NCI-H146 (cell line): ENCODE measurements around the gene MINDY4.

Experiments used
- DNase-seq: peaks from one replicate; lab custom pipeline; 2025; lab: John Stamatoyannopoulos, UW

The MINDY4 gene

DNA sequence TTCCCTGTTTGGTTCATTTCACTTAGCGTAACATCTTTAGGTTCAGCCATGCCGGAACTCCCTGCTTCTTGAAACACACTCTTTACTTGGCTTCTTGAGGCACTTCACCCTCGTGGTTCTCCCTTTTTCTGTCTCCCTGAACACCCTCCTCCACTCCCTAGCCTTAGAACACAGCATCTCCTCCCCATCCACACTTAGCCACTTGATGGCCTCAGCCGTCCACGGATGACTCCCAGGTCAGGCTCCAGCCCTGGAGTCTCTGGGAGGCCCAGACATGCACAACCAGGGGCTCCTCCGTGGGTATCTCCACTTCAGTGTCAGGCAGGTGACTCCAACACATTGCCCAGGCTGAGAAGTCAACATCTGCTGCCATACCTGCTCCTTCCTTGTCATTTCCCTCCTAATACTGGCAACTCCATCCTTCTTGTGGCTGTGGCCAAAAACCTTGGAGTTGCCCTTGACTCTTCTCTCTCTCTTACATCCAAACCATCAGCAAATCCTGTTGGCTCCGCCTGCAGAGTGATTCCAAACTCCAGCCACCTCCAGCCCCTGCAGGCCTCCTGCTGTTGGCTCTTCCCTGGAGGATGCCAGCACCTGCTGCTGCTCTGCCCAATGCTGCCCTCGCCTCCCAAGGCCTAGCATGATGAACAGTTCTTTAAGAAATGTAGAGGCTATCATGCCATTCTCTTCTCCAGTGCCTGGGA, 27.7 kb upstream of the MINDY4 start:
- DNase-seq = peak; percentile 13

DNA sequence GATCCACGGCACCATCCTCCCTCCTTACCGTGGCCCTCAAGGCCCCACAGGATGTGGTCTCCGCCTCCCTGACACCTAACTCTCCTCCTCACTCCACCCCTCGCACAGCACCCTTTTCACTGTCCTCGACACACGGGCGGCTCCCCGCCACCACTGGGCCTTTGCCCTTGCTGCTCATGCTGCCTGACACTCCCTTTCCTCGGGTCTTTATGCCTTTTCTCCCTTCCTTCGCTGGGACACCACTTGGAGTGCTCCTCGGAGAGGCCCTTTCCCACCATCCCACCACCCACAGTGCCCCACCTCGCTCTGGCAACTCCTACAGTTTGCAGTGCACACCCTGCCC, 27.2 kb upstream of the MINDY4 start:
- DNase-seq = no peak

DNA sequence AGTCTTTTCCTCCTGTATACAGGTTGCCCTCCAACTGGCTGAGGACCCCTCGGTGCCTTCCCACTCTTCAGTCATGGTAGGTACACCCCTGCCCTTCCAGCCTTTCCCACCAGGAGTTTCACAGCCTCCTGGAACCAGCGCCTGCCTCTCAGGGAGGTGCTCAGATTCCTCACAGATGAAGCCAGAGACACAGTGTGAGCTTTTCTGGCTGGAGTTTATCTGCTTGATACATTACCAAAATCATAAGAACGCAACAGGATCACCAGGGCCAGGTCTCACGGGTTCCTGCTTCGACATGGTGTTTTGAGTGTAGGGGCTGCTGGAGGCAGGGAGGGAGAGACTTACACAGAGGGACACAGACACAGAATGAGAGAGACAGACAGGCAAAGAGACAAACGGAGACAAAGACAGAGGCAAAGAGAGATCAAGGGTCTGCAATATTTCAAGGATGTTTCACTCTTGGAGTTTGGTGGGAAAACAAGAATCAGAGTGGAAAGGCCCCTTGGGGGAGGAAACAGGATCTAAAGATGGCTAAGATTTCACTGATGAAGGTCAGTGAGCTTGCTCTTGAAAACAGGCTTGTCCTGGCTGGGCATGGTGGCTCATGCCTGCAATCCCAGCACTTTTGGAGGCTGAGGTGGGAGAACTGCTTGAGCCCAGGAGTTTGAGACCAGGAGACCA, 25.8 kb upstream of the MINDY4 start:
- DNase-seq = no peak

DNA sequence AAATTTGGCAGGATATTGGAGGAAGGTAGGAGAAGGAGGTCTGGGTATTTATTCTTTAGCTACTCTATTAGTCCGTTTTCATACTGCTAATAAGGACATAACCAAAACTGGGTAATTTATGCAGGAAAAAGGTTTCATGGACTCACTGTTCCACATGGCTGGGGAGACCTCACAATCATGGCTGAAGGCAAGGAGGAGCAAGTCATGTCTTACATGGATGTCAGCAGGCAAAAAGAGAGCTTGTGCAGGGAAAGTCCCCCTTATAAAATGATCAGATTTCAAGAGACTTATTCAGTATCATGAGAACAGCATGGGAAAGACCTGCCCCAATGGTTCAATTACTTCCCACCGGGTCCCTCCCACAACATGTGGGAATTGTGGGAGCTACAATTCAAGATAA, 21.2 kb upstream of the MINDY4 start:
- no peak for DNase-seq

DNA sequence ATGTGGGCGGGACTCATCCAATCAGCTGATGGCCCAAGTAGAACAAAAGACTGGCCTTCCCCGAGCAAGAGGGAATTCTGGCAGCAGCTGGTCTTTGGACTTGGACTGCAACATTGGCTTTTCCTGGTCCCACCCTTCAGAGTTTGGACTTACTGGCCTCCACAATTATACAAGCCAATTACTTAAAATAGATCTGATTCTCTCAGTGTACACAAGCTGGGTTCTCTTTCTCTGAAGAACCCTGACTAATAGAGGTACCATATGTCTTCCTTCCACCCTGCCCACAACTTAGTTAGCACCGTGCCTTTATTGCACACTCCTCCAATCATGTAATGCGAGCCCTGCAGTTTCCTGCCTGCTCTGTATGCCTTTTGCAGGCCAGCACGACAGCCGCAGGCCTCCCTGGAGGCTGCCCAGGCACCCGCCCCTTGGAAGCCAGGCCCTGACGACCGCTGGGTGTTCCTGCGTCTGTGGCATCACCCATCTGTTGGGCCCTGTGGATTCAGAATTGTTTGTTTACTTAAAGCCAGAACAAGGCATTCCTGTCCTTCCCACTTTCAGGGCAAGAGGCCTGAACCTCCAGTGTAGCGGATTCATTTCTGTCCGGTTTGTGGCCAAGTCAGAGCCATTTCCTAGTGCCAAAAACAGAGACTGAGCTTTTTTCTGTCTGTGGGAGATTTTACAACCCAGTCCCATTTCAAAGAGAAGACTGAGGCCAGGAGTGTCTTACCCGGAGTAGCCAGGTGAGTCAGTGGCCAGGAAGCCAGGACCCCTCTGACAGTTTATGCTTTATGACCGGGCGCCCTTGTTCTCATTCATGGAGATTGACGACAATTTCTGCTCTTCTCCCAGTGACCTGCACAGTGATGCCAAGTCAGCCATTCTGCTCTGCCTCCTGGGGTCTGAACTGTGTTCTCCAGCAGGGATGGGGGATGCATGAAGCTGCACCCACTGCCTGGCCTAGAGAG, 20.2 kb upstream of the MINDY4 start:
- no peak for DNase-seq

DNA sequence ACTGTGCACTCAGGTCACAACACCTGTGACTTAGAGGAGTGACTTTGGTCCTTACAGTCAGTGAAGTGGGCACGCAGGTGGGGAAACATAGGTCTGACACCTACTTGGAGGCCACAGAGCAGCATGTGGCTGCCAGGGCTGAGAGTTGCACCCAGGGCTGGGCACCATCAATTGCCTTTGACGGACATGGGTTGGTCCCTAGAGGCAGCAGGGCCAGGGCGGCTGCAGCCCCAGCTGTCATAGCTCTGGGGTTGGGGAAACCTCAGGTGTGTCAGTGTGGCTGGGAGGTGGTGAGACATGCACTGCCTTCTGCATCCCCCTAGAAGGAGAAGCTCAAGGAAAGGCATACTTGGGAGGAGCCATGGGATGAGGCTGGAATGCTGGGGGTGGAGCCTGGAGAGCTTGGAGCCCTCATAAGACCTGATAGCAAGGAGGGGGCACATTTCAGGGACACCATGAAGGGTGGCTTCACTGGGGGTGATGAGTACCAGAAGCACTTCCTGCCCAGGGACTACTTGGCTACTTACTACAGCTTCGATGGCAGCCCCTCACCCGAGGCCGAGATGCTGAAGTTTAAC, 19.4 kb upstream of the MINDY4 start, which contains the start of gene INMT:
INMT (plus strand) TSS at position 440 of the 578 bp plus-strand sequence; CDS start at position 456, 16 bp downstream.
- no peak for DNase-seq

DNA sequence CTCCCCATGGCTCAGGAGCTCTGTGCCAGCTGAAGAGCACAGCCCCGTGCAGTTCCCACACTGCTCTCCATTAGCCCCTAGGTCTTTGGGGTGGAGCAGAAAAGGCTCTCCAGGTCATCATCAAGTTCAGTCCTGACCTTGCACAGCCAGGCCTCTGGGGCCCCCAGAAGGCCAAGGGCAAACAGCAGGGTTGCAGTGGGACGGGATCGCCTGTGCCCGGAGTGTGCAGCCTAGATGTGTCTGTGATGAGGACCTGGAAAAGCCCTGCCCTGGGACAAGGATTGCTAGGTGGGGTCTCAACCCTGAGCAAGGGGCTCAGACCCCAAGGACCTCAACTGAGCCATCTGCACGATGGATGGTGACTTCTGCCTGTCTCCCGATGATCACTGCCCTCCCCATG, 18.7 kb upstream of the MINDY4 start:
- no peak for DNase-seq

DNA sequence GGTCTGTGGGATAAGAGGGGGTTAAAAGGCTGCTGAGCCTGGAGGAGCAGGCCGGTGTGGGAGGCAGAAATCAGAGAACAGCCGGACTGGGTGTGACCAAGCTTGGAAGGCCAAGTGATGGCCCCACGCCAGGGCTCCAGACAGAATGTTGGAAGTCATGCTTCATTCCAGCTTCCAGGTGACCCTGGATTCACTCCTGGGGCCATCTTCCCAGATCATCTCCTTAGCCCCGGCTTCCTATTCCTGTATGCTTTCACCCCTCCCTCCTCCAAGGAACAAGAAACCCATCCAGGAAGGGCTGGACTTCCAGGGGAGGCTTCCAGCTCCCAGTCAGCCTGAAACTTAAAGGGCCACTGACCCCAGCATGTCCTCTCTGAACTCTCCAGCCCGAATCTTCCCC, 18.2 kb upstream of the MINDY4 start:
- no peak for DNase-seq

DNA sequence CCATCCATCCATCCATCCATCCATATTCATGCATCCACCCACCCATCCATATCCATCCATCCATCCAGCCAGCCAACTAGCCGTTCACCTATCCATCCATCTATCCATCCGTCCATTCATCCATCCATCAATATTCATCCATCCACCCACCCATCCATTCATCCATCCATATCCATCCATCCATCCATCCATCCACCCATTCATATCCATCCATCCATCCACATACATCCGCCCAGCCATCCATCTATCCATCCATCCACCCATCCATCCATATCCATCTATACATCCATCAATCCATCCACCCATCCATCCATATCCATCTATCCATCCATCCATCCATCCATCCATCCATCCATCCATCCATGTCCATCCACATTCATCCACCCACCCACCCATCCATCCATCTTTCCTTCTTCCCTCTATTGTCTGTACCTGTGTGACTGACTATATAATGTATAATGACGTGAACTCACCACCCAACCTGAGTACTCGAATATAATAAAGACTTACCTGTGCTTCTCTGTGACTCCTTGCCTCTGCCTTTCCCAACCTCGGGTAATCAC, 16.8 kb upstream of the MINDY4 start:
- DNase-seq = no peak

DNA sequence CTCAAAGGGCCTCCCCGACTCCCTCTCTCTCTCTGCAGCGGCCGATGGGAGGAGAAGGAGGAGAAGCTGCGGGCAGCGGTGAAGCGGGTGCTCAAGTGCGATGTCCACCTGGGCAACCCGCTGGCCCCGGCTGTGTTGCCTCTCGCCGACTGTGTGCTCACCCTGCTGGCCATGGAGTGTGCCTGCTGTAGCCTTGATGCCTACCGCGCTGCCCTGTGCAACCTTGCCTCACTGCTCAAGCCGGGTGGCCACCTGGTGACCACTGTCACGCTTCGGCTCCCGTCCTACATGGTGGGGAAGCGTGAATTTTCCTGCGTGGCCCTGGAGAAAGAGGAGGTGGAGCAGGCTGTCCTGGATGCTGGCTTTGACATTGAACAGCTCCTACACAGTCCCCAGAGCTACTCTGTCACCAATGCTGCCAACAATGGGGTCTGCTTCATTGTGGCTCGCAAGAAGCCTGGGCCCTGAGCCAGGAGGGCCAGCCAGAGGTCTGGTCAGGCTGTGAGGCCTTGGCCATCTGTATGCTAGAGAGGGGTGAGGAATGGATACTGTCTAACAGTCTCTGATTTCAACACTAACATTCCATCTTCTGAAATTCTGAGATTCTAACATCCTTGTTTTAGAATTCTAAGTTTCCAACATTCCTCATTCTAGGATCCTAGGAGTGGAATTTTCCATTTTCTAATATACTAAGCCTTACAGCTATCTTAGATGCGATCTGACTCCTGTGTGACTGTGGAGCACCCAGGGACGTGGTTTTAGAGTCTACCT, 15.6 kb upstream of the MINDY4 start:
- peak; percentile 9 for DNase-seq

DNA sequence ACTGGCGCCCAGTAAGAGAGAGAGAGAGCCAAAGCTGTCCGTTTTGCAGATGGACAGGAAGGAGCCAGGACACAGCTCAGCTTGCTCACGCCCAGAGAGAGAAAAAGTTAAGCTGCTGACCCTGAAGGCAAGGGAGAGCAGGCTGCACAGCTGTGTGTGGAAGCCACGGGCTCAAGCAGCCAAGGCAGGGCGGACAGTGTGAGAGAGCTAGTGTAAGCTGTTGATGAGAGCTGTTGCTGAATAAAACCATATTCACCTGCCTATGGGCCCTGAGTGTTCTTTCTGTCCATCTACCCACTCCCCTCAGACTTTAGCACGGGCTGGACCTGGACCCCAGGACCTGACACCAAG, 13.9 kb upstream of the MINDY4 start:
- no peak for DNase-seq

DNA sequence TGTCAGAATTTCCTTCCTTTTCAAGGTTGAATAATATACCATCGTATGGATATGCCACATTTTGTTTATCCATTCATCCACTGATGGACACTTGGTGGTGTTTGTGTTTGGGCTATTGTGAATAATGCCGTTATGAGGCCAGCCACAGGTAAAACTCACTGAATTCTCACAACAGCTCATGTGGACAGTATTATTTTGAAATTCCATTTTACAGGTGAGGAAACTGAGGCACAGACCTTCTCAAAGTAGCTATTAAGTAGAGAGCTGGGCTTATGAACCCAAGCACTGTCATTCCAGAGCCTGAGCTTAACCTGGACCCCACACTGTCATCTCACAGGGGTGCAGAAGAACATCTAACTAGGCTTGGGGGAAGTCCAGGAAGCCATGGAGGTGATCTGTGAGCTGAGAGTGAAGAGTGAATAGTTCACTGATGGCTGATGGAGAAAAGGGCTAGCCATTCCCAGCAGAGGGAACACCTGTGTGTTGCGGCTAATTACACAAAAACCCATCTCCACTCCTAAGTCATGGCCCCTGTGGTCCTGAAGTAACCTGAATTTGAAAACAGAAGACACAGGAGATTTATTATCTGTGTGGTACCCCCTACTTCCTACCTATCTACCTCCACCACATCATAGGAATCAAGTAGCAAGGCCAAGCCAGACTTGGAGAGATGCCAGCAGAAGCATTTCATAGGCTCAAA, 10.6 kb upstream of the MINDY4 start:
- no peak for DNase-seq

DNA sequence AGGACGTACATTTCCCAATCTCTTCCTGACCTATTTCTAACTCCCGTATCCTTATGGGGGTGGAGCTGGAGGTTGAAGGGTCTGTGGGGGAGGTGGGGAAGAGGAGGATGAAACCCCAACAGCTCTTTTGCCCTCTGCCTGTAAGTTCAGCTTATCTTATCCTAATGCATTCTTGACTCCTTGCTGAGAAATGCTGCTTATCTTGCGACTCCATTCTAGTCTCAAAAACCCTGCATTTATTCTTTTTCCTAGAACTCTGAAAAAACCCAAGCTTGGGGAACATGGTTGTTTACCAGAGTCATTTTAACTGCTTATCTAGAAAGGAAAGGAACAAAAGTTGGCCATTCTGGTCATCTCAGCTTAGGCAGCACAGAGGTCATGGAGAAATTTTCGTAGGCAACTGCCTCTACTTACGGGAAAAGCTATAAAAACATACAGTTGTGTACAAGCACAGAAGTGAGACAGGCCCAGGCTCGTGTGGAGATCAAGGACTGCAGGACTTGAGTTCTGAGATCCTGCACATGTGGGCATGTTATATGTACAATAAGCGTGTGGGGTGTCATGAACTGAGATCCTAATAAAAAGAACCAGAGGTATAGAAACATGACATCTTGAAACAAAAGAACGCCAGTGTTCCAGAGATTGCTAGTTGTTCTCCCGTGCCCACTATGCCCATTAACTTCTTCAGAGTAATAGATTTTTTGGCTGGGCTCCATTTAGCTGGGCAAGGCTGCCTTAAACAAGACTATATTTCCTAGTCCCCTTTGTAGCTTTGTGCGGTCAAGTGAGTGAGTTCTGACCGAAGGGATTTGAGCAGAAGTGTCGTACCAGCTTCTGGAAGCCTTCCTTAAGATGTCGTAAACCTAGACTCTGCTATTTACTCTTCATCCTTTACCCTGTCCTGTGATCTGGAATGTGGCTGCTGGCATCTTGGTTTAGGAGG, 9.7 kb upstream of the MINDY4 start:
- DNase-seq = no peak

DNA sequence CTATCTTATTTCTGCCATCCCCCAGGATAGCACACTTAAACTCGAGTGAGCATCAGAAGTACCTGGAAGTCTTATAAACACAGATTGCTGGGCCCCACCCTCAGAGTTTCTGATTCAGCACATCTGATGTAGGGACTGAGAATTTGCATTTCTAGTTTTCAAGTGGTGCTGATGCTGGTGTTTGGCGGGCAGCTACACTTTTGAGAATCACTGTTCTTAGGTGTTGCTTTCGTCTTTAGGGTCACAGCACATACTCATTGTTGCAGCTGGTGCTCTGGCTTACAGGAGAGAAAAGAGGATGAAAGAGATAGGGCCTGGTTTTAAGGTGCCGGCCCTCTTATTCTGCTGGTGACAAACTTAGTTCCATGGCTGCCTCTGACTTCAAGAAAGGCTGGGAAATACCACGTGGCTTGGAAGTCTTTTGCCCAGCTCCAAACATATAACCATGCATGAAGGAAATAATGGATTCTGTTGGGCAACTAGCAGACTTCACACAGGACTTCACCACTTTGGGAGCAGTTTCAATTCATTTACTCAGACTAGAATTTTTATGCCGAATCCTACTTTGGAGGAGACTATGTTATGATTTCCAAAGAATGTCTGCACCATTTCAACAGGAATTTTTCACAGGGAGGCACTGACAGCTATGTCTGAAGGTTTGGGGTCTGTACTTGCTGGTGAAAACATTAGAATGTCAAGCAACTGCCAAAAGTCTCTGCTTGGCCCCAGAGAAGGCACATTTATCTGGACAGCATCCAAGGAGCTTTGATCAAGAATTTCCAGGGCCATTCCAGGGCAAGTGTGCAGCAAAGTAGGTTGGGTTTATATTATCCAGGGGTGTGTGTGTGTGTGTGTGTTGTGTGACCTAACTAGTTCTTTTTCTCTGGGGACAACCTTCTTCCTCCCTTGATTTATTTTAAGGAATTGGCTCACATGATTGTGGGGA, 6.9 kb upstream of the MINDY4 start:
- no peak for DNase-seq

DNA sequence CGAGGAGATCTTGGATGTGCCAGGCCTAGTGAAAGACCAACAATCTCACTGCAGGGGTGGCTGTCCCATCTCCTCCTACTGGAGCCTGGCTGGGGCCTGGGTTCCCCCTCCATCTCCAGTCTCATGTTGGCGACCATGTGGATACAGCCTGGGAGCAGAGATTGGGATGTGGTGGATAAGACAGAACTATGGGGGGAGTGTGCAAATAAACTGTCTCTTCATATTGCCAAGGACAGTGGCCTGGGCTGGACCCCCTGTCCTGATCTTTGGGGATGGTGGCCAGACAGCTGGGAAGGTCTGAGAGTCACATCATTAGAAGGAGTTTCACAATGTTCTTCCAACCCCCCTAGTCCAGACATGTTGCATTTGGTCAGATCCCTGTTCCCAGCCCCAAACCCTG, 5.8 kb upstream of the MINDY4 start:
- no peak for DNase-seq

DNA sequence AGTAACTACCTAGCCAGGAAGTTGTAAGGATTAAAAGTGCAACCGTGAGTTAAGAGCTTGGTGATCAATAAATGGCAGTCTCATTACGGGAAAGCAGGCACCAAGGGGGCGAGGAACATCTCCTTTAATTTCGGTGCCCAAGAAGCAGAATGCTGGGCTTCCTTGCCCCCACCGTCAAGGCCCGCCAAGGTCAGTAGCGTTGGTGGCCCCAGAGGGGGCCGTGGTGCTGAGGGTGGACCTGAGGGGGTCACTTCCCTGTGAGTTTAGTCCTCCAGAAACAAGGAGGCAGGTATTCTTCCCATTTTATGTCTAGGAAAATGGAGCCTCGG, 408 bp upstream of the MINDY4 start:
- DNase-seq = no peak

DNA sequence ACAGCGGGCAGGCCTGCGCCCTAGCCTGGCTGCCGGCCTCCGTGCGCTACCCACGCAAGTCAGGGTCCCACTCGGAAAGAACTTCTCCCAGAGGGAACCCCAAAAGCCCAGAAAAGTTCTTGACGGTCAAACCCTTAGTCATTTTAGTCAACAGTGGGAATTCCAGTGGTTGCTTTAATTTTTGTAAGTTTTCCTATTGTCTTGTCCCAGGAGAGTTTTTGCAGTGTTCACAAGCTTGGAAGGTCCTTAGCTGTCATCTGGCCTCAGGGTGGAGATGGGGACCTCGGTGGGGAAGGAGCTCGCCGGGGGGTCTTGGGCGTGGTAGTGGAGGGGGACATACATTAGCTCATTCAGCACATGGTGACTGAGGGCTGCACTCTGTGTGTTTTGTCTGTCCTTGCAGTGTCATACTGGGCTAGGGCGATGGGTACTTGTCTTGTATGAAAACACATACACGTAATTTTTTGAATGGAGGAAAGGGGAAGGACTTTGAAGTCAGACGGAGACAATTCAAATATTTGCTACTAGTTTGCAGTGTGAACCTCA, 736 bp downstream of the MINDY4 start:
- DNase-seq = peak; percentile 66

DNA sequence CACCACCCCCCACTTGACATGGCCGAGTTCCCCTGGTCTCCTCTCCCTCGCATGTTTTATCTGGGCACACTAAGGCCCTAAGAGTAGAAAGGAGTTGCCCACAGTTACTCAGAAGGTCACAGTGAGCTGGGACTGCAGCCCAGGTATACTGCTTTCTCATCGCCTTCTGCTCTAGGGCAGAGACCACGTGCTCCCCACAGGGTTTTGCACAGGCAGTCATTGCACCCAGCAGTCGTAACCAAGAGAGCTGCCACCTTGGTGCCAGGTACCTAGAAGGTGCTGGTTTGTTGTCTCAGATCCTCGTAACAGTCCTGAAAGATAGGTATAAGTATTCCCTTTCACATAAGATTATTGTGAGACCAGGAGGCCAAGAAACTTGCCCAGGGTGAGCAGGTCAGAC, 1.8 kb downstream of the MINDY4 start:
- DNase-seq = no peak
